GM21619 (cell line): ENCODE measurements around the gene CCDC9B.

Experiments
- ATAC-seq: cut with Tn5 transposase; IDR thresholded peaks from one replicate; pipeline ENCODE4 v1.9.1; 2021; ENCODE audit not compliant: unreplicated experiment

CCDC9B gene

DNA sequence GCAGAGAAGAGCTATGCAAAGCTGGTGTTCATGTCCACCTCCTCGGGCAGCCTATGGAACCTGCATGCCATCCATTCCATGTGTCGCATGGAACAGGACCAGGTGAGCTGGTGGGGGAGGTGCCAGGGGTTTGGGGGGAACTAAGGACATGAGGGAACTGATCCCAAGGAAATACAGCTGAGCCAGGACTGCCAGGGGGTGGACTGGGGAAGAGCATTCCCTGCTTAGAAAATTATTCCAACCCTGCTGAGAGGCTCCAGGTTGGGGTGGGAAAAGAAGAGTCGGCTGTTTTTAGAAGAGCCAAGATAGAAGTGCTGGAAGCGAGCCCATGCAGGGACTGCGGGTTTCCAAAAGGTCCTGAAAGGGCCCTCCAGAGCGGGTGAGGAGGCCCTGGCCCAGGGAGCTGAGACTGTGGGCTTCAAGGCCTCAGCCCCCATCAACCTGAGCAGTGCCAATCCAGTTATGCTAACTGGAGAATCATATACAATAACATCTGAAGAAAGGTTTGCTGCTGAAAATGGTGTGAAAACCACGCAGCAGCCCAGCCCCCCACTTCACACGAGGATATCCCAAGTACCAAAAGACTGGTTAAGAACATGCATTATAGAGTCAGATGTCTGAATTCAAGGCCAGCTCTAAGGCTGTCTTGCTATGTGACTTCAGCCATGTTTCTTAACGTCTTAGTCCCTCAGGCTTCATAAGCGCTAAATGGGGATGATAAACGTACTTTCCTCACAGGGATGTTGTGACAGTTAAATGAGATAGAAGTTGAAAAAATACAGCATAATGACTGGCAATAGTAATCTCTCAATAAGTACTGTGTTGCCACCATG, 25.1 kb upstream of the CCDC9B start:
- no peak for ATAC-seq

GRCh38 chr15:40365016-40365415, 24.3 kb upstream of the CCDC9B start:
- ATAC-seq: no peak

DNA sequence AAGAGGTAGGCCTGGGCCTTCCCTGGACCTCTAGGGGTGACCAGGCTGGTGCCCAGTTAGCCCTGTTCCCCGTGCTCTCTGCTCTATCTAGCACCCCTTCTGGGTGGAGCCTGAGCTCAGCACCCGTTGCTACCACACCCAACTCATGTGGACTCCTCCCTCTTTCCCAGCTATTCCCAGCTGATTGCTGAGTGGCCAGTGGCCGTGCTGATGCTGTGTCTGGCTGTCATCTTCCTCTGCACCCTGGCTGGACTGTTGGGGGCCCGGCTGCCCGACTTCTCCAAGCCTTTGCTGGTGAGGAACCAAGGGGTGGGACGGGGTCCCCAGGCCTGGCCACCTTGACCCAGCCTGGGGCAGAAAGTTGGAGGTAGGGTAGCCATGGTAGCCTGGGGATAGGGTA, 23.5 kb upstream of the CCDC9B start:
- no peak for ATAC-seq

DNA sequence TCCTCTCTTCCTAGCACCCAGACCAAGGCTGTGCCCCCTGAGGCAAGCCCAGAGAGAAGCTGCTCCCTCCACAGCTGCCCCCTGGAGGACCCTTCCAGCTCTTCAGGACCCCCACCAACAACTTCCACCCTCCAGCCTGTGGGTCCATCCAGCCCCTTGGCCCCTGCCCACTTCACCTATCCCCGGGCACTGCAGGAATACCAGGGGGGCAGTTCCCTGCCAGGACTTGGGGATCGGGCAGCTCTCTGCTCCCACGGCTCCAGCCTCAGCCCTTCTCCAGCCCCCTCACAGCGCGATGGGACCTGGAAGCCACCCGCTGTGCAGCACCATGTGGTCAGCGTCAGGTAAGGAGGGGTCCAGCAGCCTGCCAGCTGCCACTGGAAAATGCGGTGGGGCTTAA, 22.9 kb upstream of the CCDC9B start:
- ATAC-seq: no peak

GRCh38 chr15:40361640-40362039, 20.9 kb upstream of the CCDC9B start:
- no peak for ATAC-seq

DNA sequence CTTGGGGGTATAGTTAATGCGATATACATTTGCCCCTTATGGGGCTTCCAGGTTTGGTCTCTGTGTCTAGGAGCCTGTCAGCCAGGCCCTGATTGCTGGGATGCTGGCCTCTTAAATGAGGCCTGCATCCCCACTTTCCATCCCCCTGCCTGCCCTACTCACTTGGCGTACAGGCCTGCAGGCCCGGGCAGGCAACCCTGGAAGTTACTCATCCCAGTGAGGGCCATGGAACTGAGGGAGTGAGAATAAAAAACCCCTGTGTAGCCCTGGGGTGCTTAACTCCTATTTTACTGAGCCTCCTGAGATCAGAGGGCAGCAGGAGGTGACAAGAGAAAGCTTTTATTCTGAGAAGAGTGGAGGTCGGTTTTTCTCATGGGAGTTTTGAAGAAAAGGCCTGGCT, 19.3 kb upstream of the CCDC9B start:
- no peak for ATAC-seq

- ATAC-seq: peak; percentile 21
Observed at GRCh38 chr15:40358471-40359353, 18.0 kb upstream of the CCDC9B start.

DNA sequence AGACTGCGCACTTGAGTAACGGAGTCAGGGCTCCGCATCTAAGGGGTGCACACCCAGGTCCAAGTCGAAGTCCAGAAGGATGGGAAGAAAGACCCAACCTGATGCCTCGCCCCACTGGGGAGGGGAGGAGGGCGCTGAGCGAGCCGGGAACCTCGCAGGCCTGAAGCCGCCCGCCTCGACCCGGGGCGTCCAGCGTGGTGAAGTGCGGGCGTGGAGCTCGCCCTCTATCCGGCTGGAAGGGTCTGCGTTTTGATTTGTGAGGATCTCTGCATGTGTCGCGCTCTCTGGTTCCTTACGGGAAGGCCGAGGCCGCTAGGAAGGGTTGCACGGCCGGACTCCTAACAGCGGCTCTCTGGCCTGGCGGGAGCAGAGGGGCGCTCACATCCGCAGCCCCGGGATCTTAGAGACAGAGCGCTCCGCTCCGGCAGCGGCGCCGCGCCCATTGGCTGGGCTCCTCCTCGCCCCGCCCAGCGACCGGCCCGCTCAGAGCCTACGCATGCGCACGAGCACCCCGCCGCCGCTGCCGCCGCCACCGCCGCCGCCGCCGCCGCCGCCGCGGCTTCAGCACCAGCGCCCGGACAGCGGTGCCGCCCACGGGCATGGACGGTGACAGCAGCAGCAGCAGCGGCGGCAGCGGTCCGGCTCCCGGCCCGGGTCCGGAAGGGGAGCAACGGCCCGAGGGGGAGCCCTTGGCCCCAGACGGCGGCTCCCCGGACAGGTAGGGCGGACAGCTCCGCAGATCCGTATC, 17.2 kb upstream of the CCDC9B start, which contains the start of gene DISP2:
TSS of gene DISP2 (plus strand) at position 497 of the 748 bp plus-strand sequence. CDS start at position 600, 103 bp downstream.
- peak; percentile 85 for ATAC-seq

GRCh38 chr15:40357246-40357645, 16.5 kb upstream of the CCDC9B start:
- no peak for ATAC-seq

- ATAC-seq: no peak
Observed at GRCh38 chr15:40355976-40356585, 15.3 kb upstream of the CCDC9B start.

DNA sequence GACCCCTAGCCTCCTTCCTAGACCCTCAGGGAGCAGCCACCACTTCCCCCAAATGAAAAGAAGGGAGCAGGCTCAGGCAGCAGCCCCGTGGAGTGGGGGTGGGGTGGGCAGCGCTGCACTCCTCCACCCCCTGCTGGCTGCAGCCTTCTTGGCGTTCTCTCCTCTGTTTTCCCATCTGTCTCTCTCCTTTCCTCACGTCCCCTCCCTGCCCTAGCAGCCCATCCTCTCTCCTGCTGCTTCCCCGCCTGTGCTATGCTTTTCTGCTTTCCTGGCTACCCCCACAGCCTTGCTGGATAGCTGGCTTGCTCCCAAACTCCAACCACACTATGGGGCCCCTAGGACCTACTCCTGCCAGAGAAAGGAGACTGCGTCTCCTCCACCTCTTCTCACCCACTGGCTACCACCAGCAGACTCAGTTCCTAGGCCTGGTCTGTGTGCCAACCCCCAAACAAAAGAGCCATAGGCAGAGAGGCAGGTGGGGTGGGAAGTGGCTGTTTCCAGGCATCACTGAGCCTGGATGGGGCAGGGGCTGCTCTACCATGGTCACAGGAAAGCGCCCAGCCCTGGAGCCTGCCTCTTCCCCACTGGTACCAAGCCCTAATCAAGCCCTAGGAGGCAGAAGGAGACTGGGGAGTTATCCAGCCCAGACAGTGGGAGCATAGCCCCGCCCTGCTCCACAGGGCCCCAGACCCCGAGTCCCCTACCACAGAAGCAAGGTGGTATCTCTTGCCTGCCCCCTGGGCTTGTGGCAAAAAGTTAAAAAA, 13.9 kb upstream of the CCDC9B start:
- ATAC-seq: no peak

DNA sequence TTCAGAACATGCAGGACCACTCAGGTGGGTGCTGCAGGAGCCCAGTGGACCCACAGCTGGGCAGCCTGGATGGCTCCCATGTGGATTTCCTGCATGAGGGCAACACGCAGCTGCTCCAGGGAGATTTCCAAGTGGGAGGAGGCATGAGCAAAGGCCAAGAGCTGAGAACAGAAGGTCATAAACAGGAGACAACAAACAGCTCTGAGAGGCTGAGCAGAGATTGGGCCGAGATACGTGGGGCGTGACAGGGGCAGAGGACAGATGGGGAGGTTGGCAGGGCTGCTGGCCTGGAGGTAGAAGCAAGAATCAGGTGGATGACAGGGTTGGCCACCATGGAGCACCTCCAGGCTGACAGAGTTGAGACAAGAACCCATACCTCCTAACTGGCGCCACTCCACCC, 13.0 kb upstream of the CCDC9B start:
- ATAC-seq: no peak

- ATAC-seq: no peak
Observed at GRCh38 chr15:40352281-40352901, 11.7 kb upstream of the CCDC9B start.

DNA sequence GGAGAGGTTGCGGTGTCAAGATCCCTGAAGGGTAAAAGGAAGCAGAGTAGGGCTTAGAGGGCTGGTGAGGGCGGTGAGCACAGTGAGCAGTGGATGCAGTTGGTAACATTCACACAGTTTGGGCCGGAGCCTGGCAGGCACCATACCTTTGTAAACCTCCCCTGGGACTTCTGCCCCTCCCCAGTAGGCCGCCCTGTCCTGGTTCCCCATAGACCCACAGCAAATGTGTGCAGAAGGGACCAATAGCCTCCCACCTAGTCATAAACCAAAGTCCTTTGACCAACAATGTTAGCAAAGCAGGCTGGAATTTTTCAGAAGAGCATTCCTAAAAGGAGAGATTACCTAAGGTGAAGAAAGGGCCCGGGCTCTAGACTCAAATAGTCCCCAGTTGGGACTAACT, 8.4 kb upstream of the CCDC9B start:
- no peak for ATAC-seq

GRCh38 chr15:40348474-40348870, 7.7 kb upstream of the CCDC9B start:
- ATAC-seq: no peak

DNA sequence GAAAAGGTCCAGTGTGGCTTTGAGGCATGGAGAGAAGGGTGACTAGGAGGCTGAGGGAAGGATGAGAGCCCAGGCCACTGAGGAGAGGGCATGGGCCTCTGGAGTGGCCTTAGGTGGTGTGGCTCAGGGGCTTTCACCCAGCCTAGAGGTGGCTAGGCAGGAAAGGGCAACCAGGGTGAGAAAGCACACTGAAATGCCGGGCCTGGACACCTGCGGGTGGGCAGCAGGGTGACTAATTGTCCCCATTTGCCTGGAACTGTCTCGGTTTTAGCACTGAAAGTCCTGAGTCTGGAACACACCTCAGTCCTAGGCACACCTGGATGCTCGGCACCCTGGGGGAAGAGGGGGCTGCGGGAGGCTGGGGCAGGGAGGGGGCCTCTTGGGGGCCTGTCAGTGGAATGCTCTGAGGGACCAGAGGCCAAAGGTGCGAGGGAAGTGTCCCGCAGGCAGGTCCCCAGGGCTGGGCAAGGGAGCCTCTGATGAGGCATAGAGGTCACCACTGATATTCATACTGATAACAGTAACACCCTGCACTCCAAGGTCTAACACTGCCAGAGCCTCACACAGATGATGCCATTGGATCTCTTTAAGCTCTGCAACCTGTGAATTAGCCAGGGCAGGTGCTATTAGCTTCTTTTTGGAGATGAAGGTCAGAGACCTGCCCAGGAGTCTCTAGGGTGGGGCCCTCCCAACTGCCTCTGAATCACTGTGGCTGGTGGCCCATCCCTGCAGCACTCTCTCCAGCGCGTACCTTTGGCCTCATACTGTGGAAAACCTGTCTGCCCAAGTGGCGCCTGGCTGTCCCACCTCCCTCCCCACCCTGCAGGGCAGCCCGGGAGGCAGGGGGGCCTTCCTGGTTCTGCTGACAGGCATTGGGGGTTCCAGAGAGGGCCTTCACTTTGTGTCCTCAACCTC, 7.1 kb upstream of the CCDC9B start:
- no peak for ATAC-seq

DNA sequence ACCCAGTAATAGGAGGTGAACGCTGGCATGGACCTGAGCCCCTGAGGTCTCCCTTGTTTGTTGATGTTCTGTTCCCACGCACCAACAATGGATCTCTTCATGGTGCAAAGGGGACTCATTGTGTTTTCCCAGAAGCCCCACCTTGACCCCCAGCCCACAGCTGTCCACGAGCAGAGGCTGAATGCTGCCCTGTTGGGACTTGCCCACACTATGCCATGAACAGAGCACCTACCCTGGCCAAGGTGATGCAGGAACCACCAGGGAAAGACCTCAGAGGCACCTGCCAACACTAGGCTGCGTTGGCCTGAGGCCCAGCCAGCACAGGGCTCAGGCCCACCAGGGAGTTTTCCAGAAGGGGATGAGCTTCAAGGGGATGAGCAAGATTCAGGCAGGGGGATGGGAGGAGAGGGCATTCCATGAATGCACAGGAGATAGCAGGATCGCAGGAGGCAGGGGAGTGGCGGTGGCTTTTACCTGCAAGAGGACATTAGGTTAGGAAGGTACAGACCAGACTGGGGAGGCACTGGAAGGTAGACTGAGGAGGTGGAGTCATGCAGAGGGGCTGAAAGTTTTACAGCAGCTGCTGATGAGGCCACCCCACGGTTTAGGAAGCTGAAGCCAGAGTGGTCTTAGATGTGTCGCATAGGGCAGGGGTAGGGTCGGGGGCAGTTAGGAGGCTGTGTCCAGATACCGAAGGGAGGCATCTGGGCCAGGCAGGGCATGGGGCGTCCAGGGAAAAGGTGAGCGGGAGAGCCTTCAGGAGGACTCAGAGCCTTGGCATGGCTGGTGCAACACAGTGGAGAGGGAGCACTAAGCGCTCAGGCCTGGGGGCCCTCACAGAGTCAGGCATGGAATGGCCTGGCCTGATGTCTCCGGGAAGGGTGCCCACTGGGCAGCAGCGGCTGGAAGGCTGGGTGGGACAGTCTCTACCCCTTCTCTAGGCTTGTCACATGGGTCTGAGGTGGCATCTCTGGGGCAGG, 6.1 kb upstream of the CCDC9B start:
- ATAC-seq: no peak
